Ovary (tissue), 3 donors: Measurements from ENCODE around the gene PELO.

Experiments used
- CTCF ChIP-seq, 3 donors: fragments of 450-650 bp in 2 of 3; fragments of 200-600 bp in 1 of 3; IDR thresholded peaks; one replicate each; pipeline versions ENCODE4 v1.5.1 to v1.8.0; 2016 to 2022; ENCODE audit warnings: antibody characterized with exemption in 3 of 3, mild to moderate bottlenecking in 1 of 3
- EP300 ChIP-seq: sonication (generic); formaldehyde crosslinking; IDR thresholded peaks from one replicate; pipeline ENCODE4 v1.6.1; 2017; ENCODE audit warnings: antibody characterized with exemption
- POLR2A ChIP-seq: fragments of 450-650 bp; IDR thresholded peaks from one replicate; pipeline ENCODE4 v1.6.1; 2017; ENCODE audit warnings: antibody characterized with exemption, mild to moderate bottlenecking, moderate library complexity
- donor health status: DM: no; HTN: no; CAD: no.

DNA sequence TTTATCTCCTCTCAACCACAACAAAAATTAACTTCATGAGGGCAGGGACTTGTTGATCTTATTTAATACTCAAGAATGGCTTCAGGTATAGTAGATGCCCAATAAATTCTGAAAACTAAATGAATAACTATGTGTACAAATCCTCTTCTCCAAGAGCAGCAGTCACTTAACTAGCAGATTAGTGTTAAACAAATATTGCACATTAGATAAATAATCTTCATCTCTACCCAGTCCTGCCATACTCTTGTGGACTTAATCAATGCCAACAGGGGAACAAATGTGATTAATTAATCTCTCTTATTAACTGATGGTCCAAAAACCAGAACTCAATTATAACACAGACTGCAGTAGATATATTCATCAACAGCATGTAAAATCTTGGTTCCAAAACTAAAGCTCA, 15.0 kb upstream of the PELO start:
- TF ChIP-seq CTCF (IDR thresholded peaks at IDR 0.05) (no peak), EP300 (no peak), POLR2A (no peak)
